PFSK-1 (cell line): Measurements from ENCODE around the gene FLT4.

Experiments
- FOXP2 ChIP-seq: optimal IDR thresholded peaks from 2 replicates; pipeline ENCODE3; 2011; ENCODE audit warnings: borderline replicate concordance, control low read depth, inconsistent platforms; ENCODE audit not compliant: insufficient read depth; ENCODE audit errors: extremely low read length, extremely low read depth
- POLR2AphosphoS5 ChIP-seq: IDR thresholded peaks from 2 replicates; pipeline ENCODE4 v1.6.1; 2012; ENCODE audit warnings: low read depth, mild to moderate bottlenecking, control low read depth, low read length, moderate library complexity
- REST ChIP-seq, 2 experiments: IDR thresholded peaks; 2 replicates each; pipeline versions ENCODE4 v1.6.1 to v1.8.0; 2011 to 2012; ENCODE audit warnings: low read depth in 2 of 2, low read length in 2 of 2, control low read depth in 1 of 2, inconsistent platforms in 1 of 2, mild to moderate bottlenecking in 1 of 2, moderate library complexity in 1 of 2; ENCODE audit not compliant: insufficient read depth in 1 of 2
- SIN3A ChIP-seq: IDR thresholded peaks from 2 replicates; pipeline ENCODE4 v1.6.1; 2012; ENCODE audit warnings: mild to moderate bottlenecking, low read length, moderate library complexity, borderline replicate concordance; ENCODE audit not compliant: insufficient read depth
- TAF1 ChIP-seq: IDR thresholded peaks from 2 replicates; pipeline ENCODE4 v1.6.1; 2012; ENCODE audit warnings: low read length, control low read depth, borderline replicate concordance; ENCODE audit not compliant: insufficient read depth

Gene FLT4

DNA sequence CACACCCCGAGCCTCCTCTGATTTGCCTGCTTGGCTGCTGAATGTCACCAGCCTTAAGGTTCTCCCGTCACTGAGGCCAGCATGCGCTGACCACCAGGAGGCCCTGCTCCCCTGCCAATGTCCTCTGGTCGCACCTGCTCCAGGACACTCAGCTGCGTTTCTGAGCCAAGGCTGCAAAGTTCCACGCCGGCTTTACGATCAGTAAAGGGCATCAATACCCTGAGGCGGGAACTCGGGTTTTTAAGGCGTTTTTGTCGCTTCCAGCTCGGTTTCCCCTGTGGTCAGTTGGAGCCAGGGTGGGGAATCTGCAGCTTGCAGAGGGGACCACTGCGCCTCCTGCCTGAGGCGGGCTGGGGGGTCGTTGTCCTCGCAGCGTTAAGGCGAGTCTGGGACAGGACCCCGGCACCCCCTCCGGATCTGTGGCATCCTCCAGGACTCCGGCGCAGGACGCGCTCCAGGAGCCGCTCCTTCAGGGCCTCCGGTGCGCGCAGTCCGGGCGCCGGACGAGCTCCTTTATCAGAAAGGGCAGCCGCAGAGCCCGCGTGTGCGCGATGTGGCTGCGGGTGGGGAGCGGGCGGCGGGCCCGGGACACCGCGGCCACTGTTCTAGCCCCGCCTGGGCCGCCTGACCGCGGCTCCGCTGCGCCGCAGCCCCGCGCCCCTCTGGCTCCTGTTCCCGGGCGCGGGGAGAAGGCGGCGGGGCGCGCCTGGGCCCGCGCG is 24.1 kb upstream of the FLT4 start:
- TF ChIP-seq TAF1, result no peak
- no peak for TF ChIP-seq POLR2AphosphoS5
- TF ChIP-seq SIN3A, result no peak
- no peak for TF ChIP-seq REST (IDR thresholded peaks at IDR 0.05; ENCODE audit: insufficient read depth in 1 of 2, low read depth in 2 of 2, low read length in 2 of 2)
- no peak for TF ChIP-seq FOXP2

GRCh38 chr5:180670586-180671359 is 21.4 kb upstream of the FLT4 start:
- TF ChIP-seq FOXP2 (no peak), REST (IDR thresholded peaks at IDR 0.05; ENCODE audit: insufficient read depth in 1 of 2, low read depth in 2 of 2, low read length in 2 of 2) (no peak), POLR2AphosphoS5 (no peak), SIN3A (no peak), TAF1 (no peak)

DNA sequence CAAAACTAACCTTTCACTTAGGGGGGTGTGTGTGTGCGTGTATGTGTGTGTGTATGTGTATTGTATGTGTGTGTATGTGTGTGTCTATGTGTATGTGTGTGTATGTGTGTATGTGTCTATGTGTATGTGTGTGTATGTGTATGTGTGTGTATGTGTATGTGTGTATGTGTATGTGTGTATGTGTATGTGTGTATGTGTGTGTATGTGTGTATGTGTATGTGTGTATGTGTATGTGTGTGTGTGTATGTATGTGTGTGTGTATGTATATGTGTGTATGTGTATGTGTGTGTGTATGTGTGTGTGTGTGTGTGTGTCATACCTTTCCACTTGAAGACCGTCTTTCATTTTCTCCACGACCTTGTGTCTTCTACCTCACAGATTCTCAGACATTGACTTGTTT is 20.8 kb upstream of the FLT4 start:
- TF ChIP-seq REST (IDR thresholded peaks at IDR 0.05; ENCODE audit: insufficient read depth in 1 of 2, low read depth in 2 of 2, low read length in 2 of 2), result no peak
- no peak for TF ChIP-seq POLR2AphosphoS5
- TF ChIP-seq SIN3A, result no peak
- no peak for TF ChIP-seq FOXP2
- TF ChIP-seq TAF1, result no peak

DNA sequence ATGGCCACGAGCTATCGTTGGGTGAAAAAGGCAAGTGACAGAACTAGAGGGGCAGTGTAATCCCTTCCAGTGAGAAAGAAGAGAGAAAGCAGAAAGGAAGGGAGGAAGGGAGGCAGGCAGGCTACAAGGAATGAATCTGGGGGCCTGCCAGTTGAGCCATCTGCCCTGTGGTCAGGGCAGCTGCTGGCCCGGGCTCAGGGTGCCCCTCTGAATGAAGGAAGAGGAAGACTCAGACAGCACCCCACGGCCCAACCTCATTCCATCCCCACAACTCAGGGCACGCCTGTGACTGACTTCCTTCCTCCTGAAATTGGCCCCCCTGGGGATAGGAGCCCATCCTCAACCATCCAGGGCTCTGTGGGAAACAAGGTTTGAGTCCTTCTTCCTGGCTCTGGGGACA is 20.3 kb upstream of the FLT4 start:
- TF ChIP-seq FOXP2 (no peak), TAF1 (no peak), SIN3A (no peak), REST (IDR thresholded peaks at IDR 0.05; ENCODE audit: insufficient read depth in 1 of 2, low read depth in 2 of 2, low read length in 2 of 2) (no peak), POLR2AphosphoS5 (no peak)
